Daoy (cell line): ENCODE data around the gene TMEM141. TPM values are rescaled to one million over a fixed set of nuclear protein-coding genes. Genes with fewer than 3 reads are reported as not detected.
A peak's percentile ranks its signal among the peaks of the same experiment; 100 is the strongest.

Experiments
- DNase-seq: peaks from one replicate; pipeline ENCODE4 v3.0.0-alpha.2; 2015; ENCODE audit warnings: low read depth
- total RNA-seq: library from RNA; depleted of rRNA; stranded (reverse); fragments of >200 nt; shearing (Covaris generic); gene quantifications from 2 replicates; pipeline ENCODE4 v1.2.3, GENCODE V29; 2014

Gene TMEM141
- total RNA-seq, 1 experiment from 2014 or later, result 61.6 TPM

DNA sequence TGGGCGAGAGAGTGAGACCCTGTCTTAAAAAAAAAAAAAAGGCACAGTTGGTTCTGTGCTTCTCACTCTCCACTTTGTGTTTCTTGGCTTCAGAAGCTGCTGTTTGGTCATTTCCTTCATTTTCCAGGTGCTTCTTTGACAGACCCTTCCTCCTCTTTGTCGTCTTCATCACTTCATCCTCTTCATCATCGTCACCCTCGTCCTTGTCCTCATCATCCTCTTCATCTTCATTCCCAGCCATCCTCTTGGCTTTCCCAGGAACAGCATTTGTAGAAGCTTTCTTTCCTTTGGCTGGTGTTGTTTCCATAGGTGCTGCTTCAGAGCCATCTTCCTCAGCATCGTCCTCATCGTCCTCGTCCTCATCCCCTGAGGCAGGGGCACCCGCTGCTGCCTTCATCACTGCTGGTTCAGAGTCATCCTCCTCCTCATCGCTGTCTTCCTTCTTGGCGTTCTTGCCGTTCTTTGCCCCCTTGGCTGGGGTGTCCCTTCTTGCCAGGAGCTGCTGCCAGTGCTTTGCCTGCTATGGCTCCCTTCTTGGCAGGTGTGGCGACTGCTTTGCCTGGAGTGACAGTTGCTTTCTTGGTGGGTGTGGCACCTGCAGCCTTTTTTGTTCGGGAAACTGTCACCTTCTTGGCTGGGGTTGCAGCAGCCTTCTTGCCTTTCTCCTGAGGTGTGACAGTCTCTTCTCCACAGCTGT lies 23.7 kb downstream of the TMEM141 start:
- DNase-seq, result no peak

DNA sequence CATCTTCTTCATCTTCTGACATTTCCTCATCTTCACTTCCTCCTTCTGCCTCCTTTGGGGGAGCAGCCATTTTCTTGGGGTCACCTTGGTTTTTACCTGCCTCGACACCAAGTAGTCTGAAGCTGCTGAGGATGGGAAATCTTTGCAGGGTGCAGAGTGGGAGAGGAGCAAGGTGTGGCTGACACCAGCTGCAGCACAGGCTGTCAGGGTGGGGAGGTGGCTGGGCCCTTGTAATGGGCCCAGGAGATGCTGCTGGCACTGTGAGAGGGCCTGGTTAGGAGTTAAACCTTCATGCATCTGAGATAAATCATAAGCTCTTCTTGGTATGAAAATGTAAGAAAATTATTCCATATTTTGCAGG lies 24.3 kb downstream of the TMEM141 start:
- no peak for DNase-seq

DNA sequence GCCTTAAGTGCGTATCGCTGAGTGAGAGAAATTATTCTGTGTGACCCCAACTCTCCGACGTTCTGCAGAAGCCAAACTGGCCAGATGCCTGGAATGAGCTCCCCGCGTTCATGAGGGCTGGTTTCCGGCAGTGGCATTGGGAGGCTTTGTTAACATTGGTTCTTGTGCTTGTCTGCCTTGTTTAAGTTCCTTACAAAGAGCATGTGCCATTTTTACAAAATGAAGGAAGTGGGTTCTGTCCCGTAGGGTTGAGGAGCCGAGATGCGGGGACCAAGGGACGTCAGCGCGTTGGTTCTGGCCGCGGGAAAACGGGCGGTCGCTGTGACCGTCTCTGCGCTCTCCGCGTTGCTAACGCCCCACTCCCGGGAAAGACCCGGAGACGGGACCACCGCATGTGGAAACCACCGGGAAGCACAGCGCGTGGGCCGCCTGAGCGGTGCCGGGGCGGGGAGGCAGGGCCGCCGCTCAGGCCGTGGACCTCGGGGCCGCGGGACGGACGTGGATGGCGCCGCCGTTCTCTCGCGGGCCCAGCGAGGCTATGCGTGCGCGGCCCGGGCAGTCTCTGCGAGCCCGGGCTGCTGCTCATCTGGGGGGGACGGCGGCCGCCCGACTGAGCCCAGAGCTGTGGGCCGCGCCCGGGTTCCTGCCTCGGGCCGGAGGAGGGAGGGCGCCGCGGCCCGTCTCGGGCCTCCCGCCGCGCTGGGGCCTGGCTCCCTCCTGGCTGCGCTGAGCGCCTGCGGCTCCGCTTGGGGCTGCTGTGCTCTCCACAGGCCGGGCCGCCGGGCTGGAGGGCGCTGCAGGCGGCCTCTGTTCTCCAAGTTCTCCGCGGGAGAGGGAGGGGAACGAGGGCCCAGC lies 30.1 kb downstream of the TMEM141 start:
- DNase-seq, result no peak

DNA sequence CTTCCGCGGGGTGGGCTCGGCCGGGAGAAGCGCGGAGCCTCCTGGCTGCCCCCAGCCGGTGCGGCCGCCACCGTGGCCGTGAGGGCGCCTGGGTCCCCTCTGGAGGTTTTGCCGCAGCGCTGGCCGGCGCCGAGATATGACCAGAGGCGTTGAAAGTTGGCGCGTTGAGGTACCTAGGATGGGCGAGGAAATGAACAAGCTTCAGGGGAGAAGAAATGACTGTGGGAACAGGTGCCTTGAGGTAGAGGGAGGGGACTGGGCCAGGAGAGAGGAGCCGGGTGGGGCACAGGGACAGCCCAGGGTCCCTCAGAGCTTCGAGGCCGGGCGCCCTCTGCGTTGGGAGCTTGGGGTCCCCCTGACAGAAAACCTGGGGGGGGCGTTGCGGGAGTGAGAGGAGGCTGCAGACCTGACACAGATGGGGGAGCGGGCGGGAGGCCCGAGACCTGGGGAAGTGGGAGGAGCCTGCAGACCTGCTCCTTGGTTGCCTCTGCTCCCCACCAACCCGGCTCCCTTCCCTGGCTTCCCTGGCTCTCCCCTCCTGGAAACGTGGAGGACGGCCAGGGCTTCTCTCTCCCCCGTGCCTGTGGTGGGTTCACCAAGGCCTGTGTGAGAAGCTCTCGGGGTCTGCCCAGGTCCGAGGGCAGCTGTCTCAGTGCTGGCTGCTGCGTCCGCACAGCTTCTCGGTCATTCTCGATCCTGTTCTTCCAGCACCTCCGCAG lies 30.8 kb downstream of the TMEM141 start:
- DNase-seq, result no peak

- no peak for DNase-seq
Measured at GRCh38 chr9:136823136-136824046, 32.2 kb downstream of the TMEM141 start.

GRCh38 chr9:136824496-136825225 lies 33.5 kb downstream of the TMEM141 start:
- DNase-seq, result no peak

GRCh38 chr9:136825295-136826187 lies 34.4 kb downstream of the TMEM141 start:
- DNase-seq, result no peak

- DNase-seq, result no peak
Measured at GRCh38 chr9:136826188-136826541, 35.0 kb downstream of the TMEM141 start.

DNA sequence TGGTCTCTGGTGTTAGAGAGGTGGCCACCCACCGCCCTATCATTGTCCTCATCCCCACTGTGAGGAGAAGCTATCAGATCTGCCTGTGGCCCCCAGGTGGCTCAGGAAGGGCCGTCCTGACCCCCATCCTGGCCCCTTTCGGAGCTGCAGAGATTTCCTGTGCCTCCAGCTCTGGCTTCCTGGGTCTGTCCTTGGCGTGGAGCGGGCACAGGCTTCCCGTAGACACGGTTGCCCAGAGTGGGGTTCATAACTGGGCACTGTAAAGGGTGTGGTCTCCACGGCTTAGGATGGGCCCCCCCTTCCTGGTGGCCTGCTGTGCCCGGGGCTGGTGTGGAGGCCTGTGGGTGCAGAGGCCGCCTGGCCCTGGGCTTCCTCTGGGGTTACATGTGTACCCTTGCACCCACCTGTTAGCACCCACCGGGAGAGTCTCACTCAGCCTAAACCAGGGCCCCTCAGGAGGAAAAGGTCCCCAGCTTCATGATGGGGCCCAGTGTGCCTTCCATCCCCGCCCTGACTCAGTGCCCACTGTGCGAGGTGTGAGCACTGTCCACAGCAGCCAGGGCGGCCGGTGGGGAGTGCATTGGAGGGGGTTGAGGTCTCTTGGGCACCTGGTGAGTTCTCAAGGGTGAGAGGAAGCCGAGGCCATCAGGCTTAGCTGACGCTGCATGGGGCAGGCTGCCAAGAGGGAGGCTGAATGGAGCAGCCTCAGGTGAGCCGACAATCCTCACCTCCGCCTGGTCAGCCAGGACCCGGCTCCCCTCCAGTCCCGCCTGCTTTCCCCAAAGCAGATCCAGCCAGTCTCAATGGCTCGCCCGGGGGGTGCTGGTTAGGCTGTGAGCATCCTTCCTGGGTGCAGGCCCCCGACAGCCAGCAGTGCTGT lies 35.8 kb downstream of the TMEM141 start:
- no peak for DNase-seq

DNA sequence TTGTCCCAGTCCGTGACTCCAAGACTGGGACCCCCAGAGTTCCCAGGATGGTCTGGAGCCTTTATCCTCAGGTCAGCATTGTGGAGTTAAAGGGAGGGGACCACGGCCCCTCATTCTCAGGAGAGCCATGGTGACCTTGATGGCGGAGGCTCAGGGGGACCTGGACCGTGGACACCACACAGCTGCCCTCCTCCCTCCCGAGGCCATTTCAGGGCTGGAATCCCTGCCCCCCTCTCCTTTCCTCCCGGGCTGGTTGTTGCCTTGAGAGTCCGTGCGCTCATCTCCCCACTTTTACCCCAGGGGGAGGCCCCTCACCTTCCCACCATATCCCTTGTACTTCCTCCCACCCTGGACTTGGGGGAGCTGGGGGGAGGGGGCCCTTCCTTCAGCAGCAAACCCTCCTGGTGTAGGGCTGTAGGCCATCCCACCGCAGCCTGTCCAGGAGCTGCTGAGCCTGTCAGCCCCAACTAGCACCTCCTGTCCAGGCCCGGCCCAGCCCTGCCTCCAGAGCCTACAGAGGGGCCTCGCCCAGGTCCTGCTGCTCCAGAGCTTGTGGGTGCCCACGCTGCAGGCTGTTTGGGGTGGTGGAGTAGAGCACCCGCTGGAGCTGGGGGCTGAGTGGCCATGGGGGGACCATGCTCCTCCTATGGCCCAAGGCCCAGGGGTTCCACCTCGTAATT lies 36.8 kb downstream of the TMEM141 start:
- no peak for DNase-seq

- DNase-seq, result no peak
Measured at GRCh38 chr9:136828474-136829140, 37.5 kb downstream of the TMEM141 start.

DNA sequence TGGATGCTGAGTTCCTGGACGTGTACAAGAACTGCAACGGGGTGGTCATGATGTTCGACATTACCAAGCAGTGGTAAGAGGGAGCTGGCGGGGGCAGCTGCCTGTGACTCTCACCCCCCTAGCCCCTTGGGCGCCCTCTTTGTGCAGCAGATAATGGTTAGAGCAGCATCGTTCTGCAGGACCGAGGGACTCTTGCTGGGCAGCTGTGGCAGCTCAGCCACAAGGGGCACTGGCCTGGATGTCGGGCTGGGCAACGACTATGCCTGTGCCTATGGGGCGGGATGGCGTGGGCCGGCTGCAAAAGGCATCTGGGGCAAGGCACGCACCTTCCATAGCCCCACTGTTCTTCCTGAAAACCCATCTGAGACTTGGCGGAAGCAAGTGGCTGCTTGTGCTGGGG lies 38.3 kb downstream of the TMEM141 start:
- DNase-seq, result peak; percentile 6

DNA sequence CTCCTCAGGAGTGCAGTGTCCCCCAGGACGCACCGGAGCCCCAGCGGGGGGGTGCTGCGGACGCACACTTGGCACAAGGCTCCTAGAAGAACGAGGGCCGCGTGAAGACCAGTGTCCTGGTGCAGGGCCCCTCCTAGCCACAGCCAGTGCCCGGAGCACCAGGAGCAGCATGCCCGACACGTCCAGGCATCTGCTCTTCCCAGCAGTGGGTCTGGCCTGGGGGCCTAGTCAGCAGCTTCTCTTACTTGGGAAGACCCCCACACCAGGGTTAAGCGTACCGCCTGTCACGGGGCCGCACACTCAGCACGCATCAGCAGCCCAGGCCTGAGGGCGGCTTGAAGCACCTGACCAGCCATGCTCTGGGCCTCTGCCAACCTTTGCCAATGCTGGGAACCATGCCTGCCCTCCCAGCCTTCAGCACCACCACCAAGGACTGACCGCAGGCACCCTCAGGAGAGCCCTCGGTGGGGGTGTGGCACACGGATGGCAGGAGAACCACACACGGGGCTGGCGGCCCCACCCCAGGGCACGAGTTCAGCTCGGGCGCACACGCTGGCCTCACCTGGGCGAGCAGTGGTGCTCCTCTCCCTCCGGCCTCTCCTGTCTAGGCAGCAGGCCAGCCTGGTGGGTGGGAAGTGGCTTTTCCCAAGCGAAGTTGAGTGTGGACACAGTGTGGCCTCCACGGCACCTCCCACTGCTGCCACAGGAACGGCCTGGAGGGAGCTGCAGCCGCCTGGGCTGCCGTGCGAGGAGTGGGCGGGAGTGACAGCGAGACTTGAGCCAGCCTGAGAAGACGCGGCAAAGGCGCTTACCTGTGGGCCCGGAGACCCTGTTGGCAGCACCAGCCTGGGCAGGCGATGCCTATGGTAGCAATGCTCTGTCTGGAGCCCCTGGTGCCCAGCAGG lies 39.1 kb downstream of the TMEM141 start:
- DNase-seq, result peak; percentile 10

DNA sequence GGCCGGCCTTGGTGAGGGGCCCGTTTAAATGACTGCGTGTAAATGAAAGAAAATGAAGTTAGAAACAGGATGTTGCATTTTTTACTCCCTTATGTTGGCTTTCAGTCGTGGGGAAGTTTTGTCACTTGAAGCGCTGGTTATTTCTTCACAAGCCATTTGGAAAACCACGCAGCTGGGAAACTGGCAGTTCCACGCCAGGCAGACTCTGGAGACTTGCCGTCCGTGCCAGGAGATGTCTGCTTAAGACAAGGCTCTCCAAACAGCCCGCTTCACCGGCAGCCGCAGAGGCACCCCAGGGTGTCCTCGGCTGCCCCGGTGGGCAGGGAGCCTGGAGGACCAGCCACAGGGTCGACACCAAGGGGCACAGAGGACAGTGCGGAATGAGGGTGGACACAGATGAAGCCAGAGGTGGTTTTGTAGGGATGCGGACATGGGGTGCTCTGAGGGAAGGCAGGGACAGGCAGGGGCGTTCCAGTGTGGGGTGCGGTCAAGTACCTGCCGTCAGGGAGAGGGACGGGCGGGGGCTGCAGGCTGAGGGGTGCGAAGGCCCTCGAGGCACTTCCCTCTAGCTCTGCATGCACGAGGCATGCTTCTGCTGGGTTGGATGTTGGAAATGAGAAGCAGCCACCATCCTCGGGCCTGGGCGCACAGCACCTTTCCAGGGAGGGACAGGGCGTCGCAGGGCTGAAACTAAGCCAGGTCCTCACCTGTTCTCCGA lies 40.0 kb downstream of the TMEM141 start:
- DNase-seq, result peak; percentile 2

DNA sequence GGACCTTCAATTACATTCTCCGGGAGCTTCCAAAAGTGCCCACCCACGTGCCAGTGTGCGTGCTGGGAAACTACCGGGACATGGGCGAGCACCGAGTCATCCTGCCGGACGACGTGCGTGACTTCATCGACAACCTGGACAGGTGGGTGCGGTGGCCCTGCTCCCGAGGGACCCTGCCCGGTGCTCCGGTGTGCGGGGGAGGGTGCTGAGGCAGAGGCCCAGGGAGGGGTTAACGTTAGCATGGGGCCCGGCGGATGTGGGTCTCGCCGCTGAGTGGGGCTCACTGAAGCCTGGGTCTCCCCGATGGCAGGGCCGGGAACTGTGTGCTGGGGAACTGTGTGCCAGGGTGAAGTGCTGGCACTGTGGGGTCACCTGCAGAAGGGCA lies 40.6 kb downstream of the TMEM141 start:
- peak; percentile 7 for DNase-seq

GRCh38 chr9:136832581-136832980 lies 41.4 kb downstream of the TMEM141 start:
- DNase-seq, result peak; percentile 7
